ENCODE measurements around the gene DIAPH2. TPM values are rescaled to one million over a fixed set of nuclear protein-coding genes. Genes with fewer than 3 reads are reported as not detected.

The DIAPH2 gene
- polyA plus RNA-seq, 1 experiment, result 3.1 TPM

GRCh38 chrX:97619499-97619898 is 934.9 kb downstream of the DIAPH2 start:
- Histone ChIP-seq H3K27me3 (ENCODE audit: control insufficient read depth, insufficient read depth, low read length) (no peaks in the 10 kb centered on the region), H3K36me3 (ENCODE audit: control insufficient read depth, insufficient read depth, low read length) (no peaks in the 10 kb centered on the region), H3K4me3 (ENCODE audit: low read depth, low read length) (no peak overlapping the region)
- no peak for TF ChIP-seq CTCF (IDR thresholded peaks at IDR 0.05; ENCODE audit: insufficient read depth, low read depth, low read length)
- ChIA-PET CTCF (no interaction called here), POLR2A (no interaction called here)
- no peak for DNase-seq (ENCODE audit: low read depth)

- no peak overlapping the region for H3K4me3 ChIP-seq (ENCODE audit: low read depth, low read length)
- no peak for DNase-seq (ENCODE audit: low read depth)
- H3K36me3 ChIP-seq (ENCODE audit: control insufficient read depth, insufficient read depth, low read length), result no peaks in the 10 kb centered on the region
- ChIA-PET POLR2A (no interaction called here), CTCF (interaction anchor here (0.6 kb wide), 1 partner anchor 11 kb away, joined by 3 read pairs; no protein-coding TSS in a partner anchor)
- H3K27me3 ChIP-seq (ENCODE audit: control insufficient read depth, insufficient read depth, low read length), result no peaks in the 10 kb centered on the region
- TF ChIP-seq CTCF (IDR thresholded peaks at IDR 0.05; ENCODE audit: insufficient read depth, low read depth, low read length), result no peak
These were observed 937.5 kb downstream of the DIAPH2 start for GRCh38 chrX:97622111-97622510.

- ChIA-PET CTCF (no interaction called here), POLR2A (no interaction called here)
- Histone ChIP-seq H3K36me3 (ENCODE audit: control insufficient read depth, insufficient read depth, low read length) (no peaks in the 10 kb centered on the region), H3K27me3 (ENCODE audit: control insufficient read depth, insufficient read depth, low read length) (no peaks in the 10 kb centered on the region), H3K4me3 (ENCODE audit: low read depth, low read length) (no peak overlapping the region)
- DNase-seq (ENCODE audit: low read depth), result no peak
- no peak for TF ChIP-seq CTCF (IDR thresholded peaks at IDR 0.05; ENCODE audit: insufficient read depth, low read depth, low read length)
These were observed 943.7 kb downstream of the DIAPH2 start for GRCh38 chrX:97628326-97628725.

- no peak overlapping the region for H3K4me3 ChIP-seq (ENCODE audit: low read depth, low read length)
- ChIA-PET POLR2A (no interaction called here), CTCF (no interaction called here)
- no peaks in the 10 kb centered on the region for H3K27me3 ChIP-seq (ENCODE audit: control insufficient read depth, insufficient read depth, low read length)
- no peak for TF ChIP-seq CTCF (IDR thresholded peaks at IDR 0.05; ENCODE audit: insufficient read depth, low read depth, low read length)
- no peak for DNase-seq (ENCODE audit: low read depth)
- H3K36me3 ChIP-seq (ENCODE audit: control insufficient read depth, insufficient read depth, low read length), result no peaks in the 10 kb centered on the region
These were observed 944.4 kb downstream of the DIAPH2 start for GRCh38 chrX:97628807-97629596.

GRCh38 chrX:97629597-97629985 is 944.9 kb downstream of the DIAPH2 start:
- TF ChIP-seq CTCF (IDR thresholded peaks at IDR 0.05; ENCODE audit: insufficient read depth, low read depth, low read length), result no peak
- DNase-seq (ENCODE audit: low read depth), result no peak
- H3K36me3 ChIP-seq (ENCODE audit: control insufficient read depth, insufficient read depth, low read length), result no peaks in the 10 kb centered on the region
- ChIA-PET CTCF (no interaction called here), POLR2A (no interaction called here)
- no peak overlapping the region for H3K4me3 ChIP-seq (ENCODE audit: low read depth, low read length)
- H3K27me3 ChIP-seq (ENCODE audit: control insufficient read depth, insufficient read depth, low read length), result no peaks in the 10 kb centered on the region
